Parietal lobe (tissue), 2 donors: ENCODE measurements around the gene CMTM2. TPM values are rescaled to one million over a fixed set of nuclear protein-coding genes. Genes with fewer than 3 reads are reported as not detected.

ENCODE experiments used
- small RNA-seq: library from RNA; depleted of rRNA; stranded (forward); fragments of <200 nt; gene quantifications from one replicate; pipeline ENCODE3, GENCODE V24; 2014; ENCODE audit warnings: low replicate concordance
- total RNA-seq: library from RNA; depleted of rRNA; stranded (reverse); fragments of >200 nt; gene quantifications from one replicate; pipeline ENCODE4 v1.2.3, GENCODE V29; 2014

Gene CMTM2
- not detected for total RNA-seq

GRCh38 chr16:66578651-66579531 lies at the start of gene CMTM2:
CMTM2 (plus strand) TSS chr16:66579463; CDS start chr16:66579608, 145 bp downstream.

GRCh38 chr16:66549284-66550131 lies 29.8 kb upstream of the CMTM2 start, which contains the start of gene TK2:
TK2 (minus strand) TSS chr16:66550122; CDS start chr16:66550061, 61 bp downstream.

GRCh38 chr16:66552286-66553177 lies 26.7 kb upstream of the CMTM2 start, which contains the start of gene CKLF:
CKLF (plus strand) TSS chr16:66552576; CDS start chr16:66552716, 140 bp downstream.

DNA sequence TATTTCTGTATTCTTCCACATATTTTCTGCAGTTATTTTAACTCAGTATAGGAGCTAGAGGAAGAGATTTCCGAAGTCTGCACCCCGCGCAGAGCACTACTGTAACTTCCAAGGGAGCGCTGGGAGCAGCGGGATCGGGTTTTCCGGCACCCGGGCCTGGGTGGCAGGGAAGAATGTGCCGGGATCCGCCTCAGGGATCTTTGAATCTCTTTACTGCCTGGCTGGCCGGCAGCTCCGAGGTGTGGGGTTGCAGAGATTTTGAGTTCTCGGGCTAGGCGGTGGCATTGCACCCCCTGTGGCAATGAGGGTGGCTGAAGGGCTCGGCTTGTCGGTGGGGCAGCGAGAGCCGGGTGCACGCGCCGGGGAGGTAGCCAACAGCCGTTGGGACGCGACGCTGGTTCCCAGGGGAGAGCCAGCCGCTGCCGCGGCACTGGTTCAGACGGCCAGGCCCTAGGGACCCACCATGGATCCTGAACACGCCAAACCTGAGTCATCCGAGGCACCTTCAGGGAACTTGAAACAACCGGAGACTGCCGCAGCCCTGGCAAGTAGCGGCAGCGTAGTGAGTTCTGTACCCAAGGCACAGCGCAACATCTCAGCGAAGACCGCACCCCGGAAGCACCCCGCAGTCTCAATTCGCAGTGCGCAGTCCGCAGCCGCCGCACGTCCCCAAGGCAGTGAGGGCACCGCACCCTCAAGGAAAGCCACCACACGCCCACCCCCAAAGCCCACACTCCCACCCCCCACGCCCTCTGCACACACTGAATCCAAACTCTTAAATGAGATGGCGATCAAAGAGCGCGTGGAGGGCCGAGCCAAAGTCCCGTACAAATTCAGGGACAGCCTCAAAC lies 13.0 kb upstream of the CMTM2 start, which contains the start of gene CMTM1:
Gene CMTM1 (plus strand): TSS at position 389 of the 851 bp plus-strand sequence. CDS start 75 bp downstream, at position 464.

GRCh38 chr16:66604376-66605176 lies 25.3 kb downstream of the CMTM2 start, which contains the start of gene CMTM3:
CMTM3 (plus strand) TSS chr16:66604704; CDS start chr16:66604806, 102 bp downstream.

Small RNA genes lying within 50 kb of the gene (small RNA-seq; reads per million reads assigned to genes)
- gene CKLF-CMTM1: not detected

Other genes with a start within 250 kb of the CMTM2 start
- 7.8 TPM for gene CDH5, start 212.8 kb upstream of the CMTM2 start, total RNA-seq
- 7.5 TPM for gene BEAN1, start 152.2 kb upstream of the CMTM2 start, total RNA-seq
- gene TK2, start 29.3 kb upstream of the CMTM2 start, total RNA-seq: 33.5 TPM
- gene CKLF, start 26.9 kb upstream of the CMTM2 start, total RNA-seq: 47.6 TPM
- 4.4 TPM for gene CMTM1, start 13.0 kb upstream of the CMTM2 start, total RNA-seq
- gene CMTM3, start 25.2 kb downstream of the CMTM2 start, total RNA-seq: 8.1 TPM
- 60.7 TPM for gene CMTM4, start 117.3 kb downstream of the CMTM2 start, total RNA-seq
- gene DYNC1LI2, start 172.1 kb downstream of the CMTM2 start, total RNA-seq: 220 TPM
- not detected for gene TERB1, start 222.1 kb downstream of the CMTM2 start, total RNA-seq